ENCODE results near the gene ACAA1.

The ACAA1 gene

GRCh38 chr3:38114052-38114874 is 22.7 kb downstream of the ACAA1 start:
- Histone ChIP-seq H3K9ac (ENCODE audit: low read depth in 1 of 2, low read length in 2 of 2) (no peak overlapping the region), H3K27me3 (ENCODE audit: control insufficient read depth in 2 of 2, insufficient read depth in 2 of 2, low read length in 2 of 2) (no peaks in the 10 kb centered on the region), H3K9me3 (ENCODE audit: control insufficient read depth in 2 of 2, low read length in 2 of 2) (no peaks in the 10 kb centered on the region), H3K36me3 (ENCODE audit: control insufficient read depth in 2 of 2, insufficient read depth in 2 of 2, low read length in 2 of 2) (no peaks in the 10 kb centered on the region), H3K27ac (ENCODE audit: low read depth in 2 of 2, low read length in 2 of 2) (no peak overlapping the region), H3K4me1 (ENCODE audit: control insufficient read depth in 2 of 2, insufficient read depth in 2 of 2, low read length in 2 of 2) (peaks cover 0 to 7% of the 10 kb centered on the region in 2 donors), H3K4me3 (ENCODE audit: low read length in 2 of 2) (no peak overlapping the region)

- H3K36me3 ChIP-seq (ENCODE audit: control insufficient read depth in 2 of 2, insufficient read depth in 2 of 2, low read length in 2 of 2): no peaks in the 10 kb centered on the region
- H3K9ac ChIP-seq (ENCODE audit: low read depth in 1 of 2, low read length in 2 of 2): no peak overlapping the region
- peaks cover 0 to 7% of the 10 kb centered on the region in 2 donors for H3K4me1 ChIP-seq (ENCODE audit: control insufficient read depth in 2 of 2, insufficient read depth in 2 of 2, low read length in 2 of 2)
- H3K27me3 ChIP-seq (ENCODE audit: control insufficient read depth in 2 of 2, insufficient read depth in 2 of 2, low read length in 2 of 2): no peaks in the 10 kb centered on the region
- H3K9me3 ChIP-seq (ENCODE audit: control insufficient read depth in 2 of 2, low read length in 2 of 2): no peaks in the 10 kb centered on the region
- H3K27ac ChIP-seq (ENCODE audit: low read depth in 2 of 2, low read length in 2 of 2): no peak overlapping the region
- H3K4me3 ChIP-seq (ENCODE audit: low read length in 2 of 2): no peak overlapping the region
These were observed 24.6 kb downstream of the ACAA1 start for GRCh38 chr3:38112378-38112761.

- Histone ChIP-seq H3K4me1 (ENCODE audit: control insufficient read depth in 2 of 2, insufficient read depth in 2 of 2, low read length in 2 of 2) (peaks cover 0 to 5% of the 10 kb centered on the region in 2 donors), H3K9ac (ENCODE audit: low read depth in 1 of 2, low read length in 2 of 2) (no peak overlapping the region), H3K27me3 (ENCODE audit: control insufficient read depth in 2 of 2, insufficient read depth in 2 of 2, low read length in 2 of 2) (no peaks in the 10 kb centered on the region), H3K9me3 (ENCODE audit: control insufficient read depth in 2 of 2, low read length in 2 of 2) (no peaks in the 10 kb centered on the region), H3K4me3 (ENCODE audit: low read length in 2 of 2) (no peak overlapping the region), H3K36me3 (ENCODE audit: control insufficient read depth in 2 of 2, insufficient read depth in 2 of 2, low read length in 2 of 2) (no peaks in the 10 kb centered on the region), H3K27ac (ENCODE audit: low read depth in 2 of 2, low read length in 2 of 2) (no peak overlapping the region)
These were observed 25.1 kb downstream of the ACAA1 start for GRCh38 chr3:38111696-38112377.

- no peaks in the 10 kb centered on the region for H3K4me1 ChIP-seq (ENCODE audit: control insufficient read depth in 2 of 2, insufficient read depth in 2 of 2, low read length in 2 of 2)
These were observed 25.7 kb downstream of the ACAA1 start for GRCh38 chr3:38111201-38111600.

GRCh38 chr3:38110314-38111050 is 26.4 kb downstream of the ACAA1 start:
- Histone ChIP-seq H3K4me1 (ENCODE audit: control insufficient read depth in 2 of 2, insufficient read depth in 2 of 2, low read length in 2 of 2) (no peaks in the 10 kb centered on the region), H3K9ac (ENCODE audit: low read depth in 1 of 2, low read length in 2 of 2) (no peak overlapping the region), H3K27me3 (ENCODE audit: control insufficient read depth in 2 of 2, insufficient read depth in 2 of 2, low read length in 2 of 2) (no peaks in the 10 kb centered on the region), H3K9me3 (ENCODE audit: control insufficient read depth in 2 of 2, low read length in 2 of 2) (no peaks in the 10 kb centered on the region), H3K36me3 (ENCODE audit: control insufficient read depth in 2 of 2, insufficient read depth in 2 of 2, low read length in 2 of 2) (no peaks in the 10 kb centered on the region), H3K4me3 (ENCODE audit: low read length in 2 of 2) (no peak overlapping the region), H3K27ac (ENCODE audit: low read depth in 2 of 2, low read length in 2 of 2) (no peak overlapping the region)

More at GRCh38 chr3:38111201-38111600, 25.7 kb downstream of the ACAA1 start:
- Histone ChIP-seq H3K27ac (ENCODE audit: low read depth in 2 of 2, low read length in 2 of 2) (no peak overlapping the region), H3K4me3 (ENCODE audit: low read length in 2 of 2) (no peak overlapping the region), H3K9ac (ENCODE audit: low read depth in 1 of 2, low read length in 2 of 2) (no peak overlapping the region), H3K9me3 (ENCODE audit: control insufficient read depth in 2 of 2, low read length in 2 of 2) (no peaks in the 10 kb centered on the region), H3K27me3 (ENCODE audit: control insufficient read depth in 2 of 2, insufficient read depth in 2 of 2, low read length in 2 of 2) (no peaks in the 10 kb centered on the region), H3K36me3 (ENCODE audit: control insufficient read depth in 2 of 2, insufficient read depth in 2 of 2, low read length in 2 of 2) (no peaks in the 10 kb centered on the region)

GRCh38 chr3:38109580-38110313 is 27.2 kb downstream of the ACAA1 start:
- Histone ChIP-seq H3K9me3 (ENCODE audit: control insufficient read depth in 2 of 2, low read length in 2 of 2) (no peaks in the 10 kb centered on the region), H3K36me3 (ENCODE audit: control insufficient read depth in 2 of 2, insufficient read depth in 2 of 2, low read length in 2 of 2) (no peaks in the 10 kb centered on the region), H3K4me1 (ENCODE audit: control insufficient read depth in 2 of 2, insufficient read depth in 2 of 2, low read length in 2 of 2) (no peaks in the 10 kb centered on the region), H3K9ac (ENCODE audit: low read depth in 1 of 2, low read length in 2 of 2) (no peak overlapping the region), H3K27me3 (ENCODE audit: control insufficient read depth in 2 of 2, insufficient read depth in 2 of 2, low read length in 2 of 2) (no peaks in the 10 kb centered on the region), H3K27ac (ENCODE audit: low read depth in 2 of 2, low read length in 2 of 2) (no peak overlapping the region), H3K4me3 (ENCODE audit: low read length in 2 of 2) (no peak overlapping the region)

- no peaks in the 10 kb centered on the region for H3K9me3 ChIP-seq (ENCODE audit: control insufficient read depth in 2 of 2, low read length in 2 of 2)
- H3K4me1 ChIP-seq (ENCODE audit: control insufficient read depth in 2 of 2, insufficient read depth in 2 of 2, low read length in 2 of 2): no peaks in the 10 kb centered on the region
- H3K4me3 ChIP-seq (ENCODE audit: low read length in 2 of 2): no peak overlapping the region
- no peaks in the 10 kb centered on the region for H3K36me3 ChIP-seq (ENCODE audit: control insufficient read depth in 2 of 2, insufficient read depth in 2 of 2, low read length in 2 of 2)
- no peak overlapping the region for H3K27ac ChIP-seq (ENCODE audit: low read depth in 2 of 2, low read length in 2 of 2)
- H3K27me3 ChIP-seq (ENCODE audit: control insufficient read depth in 2 of 2, insufficient read depth in 2 of 2, low read length in 2 of 2): no peaks in the 10 kb centered on the region
- no peak overlapping the region for H3K9ac ChIP-seq (ENCODE audit: low read depth in 1 of 2, low read length in 2 of 2)
These were observed 28.0 kb downstream of the ACAA1 start for GRCh38 chr3:38108649-38109579.

- no peaks in the 10 kb centered on the region for H3K27me3 ChIP-seq (ENCODE audit: control insufficient read depth in 2 of 2, insufficient read depth in 2 of 2, low read length in 2 of 2)
- no peak overlapping the region for H3K9ac ChIP-seq (ENCODE audit: low read depth in 1 of 2, low read length in 2 of 2)
- H3K27ac ChIP-seq (ENCODE audit: low read depth in 2 of 2, low read length in 2 of 2): no peak overlapping the region
- H3K4me3 ChIP-seq (ENCODE audit: low read length in 2 of 2): no peak overlapping the region
- H3K36me3 ChIP-seq (ENCODE audit: control insufficient read depth in 2 of 2, insufficient read depth in 2 of 2, low read length in 2 of 2): no peaks in the 10 kb centered on the region
- no peaks in the 10 kb centered on the region for H3K9me3 ChIP-seq (ENCODE audit: control insufficient read depth in 2 of 2, low read length in 2 of 2)
- no peaks in the 10 kb centered on the region for H3K4me1 ChIP-seq (ENCODE audit: control insufficient read depth in 2 of 2, insufficient read depth in 2 of 2, low read length in 2 of 2)
These were observed 28.8 kb downstream of the ACAA1 start for GRCh38 chr3:38107911-38108648.

- Histone ChIP-seq H3K9me3 (ENCODE audit: control insufficient read depth in 2 of 2, low read length in 2 of 2) (no peaks in the 10 kb centered on the region), H3K4me3 (ENCODE audit: low read length in 2 of 2) (no peak overlapping the region), H3K9ac (ENCODE audit: low read depth in 1 of 2, low read length in 2 of 2) (no peak overlapping the region), H3K36me3 (ENCODE audit: control insufficient read depth in 2 of 2, insufficient read depth in 2 of 2, low read length in 2 of 2) (no peaks in the 10 kb centered on the region), H3K4me1 (ENCODE audit: control insufficient read depth in 2 of 2, insufficient read depth in 2 of 2, low read length in 2 of 2) (no peaks in the 10 kb centered on the region), H3K27me3 (ENCODE audit: control insufficient read depth in 2 of 2, insufficient read depth in 2 of 2, low read length in 2 of 2) (no peaks in the 10 kb centered on the region), H3K27ac (ENCODE audit: low read depth in 2 of 2, low read length in 2 of 2) (no peak overlapping the region)
These were observed 31.4 kb downstream of the ACAA1 start for GRCh38 chr3:38105525-38105924.
